HepG2 (cell line): ENCODE results near the gene ARHGAP19. TPM values are rescaled to one million over a fixed set of nuclear protein-coding genes. Genes with fewer than 3 reads are reported as not detected.
A peak's percentile ranks its signal among the peaks of the same experiment; 100 is the strongest.

Experiments
- ARID3A ChIP-seq: IDR thresholded peaks from 2 replicates; pipeline ENCODE4 v1.6.1; 2012; ENCODE audit warnings: low read depth, low read length, improper control_type of control experiment
- ATF7 ChIP-seq, 2 experiments: fragments of 450-650 bp in 1 of 2; sonication (generic) in 1 of 2; formaldehyde crosslinking in 1 of 2; IDR thresholded peaks; 2 replicates each; pipeline versions ENCODE4 v1.4.0 to v1.6.1; 2016 to 2020; ENCODE audit warnings: antibody characterized with exemption in 1 of 2, mild to moderate bottlenecking in 1 of 2, missing genetic modification reagents in 1 of 2
- DRAP1 ChIP-seq: IDR thresholded peaks from 2 replicates; pipeline ENCODE4 v1.6.1; 2016; ENCODE audit warnings: missing genetic modification reagents, missing compliant biosample characterization
- ISX ChIP-seq: sonication (generic); formaldehyde crosslinking; conservative IDR thresholded peaks from 2 replicates; pipeline ENCODE4 v1.5.0; 2020; ENCODE audit warnings: missing genetic modification reagents
- KDM5A ChIP-seq: fragments of 200-600 bp; sonication (generic); IDR thresholded peaks from 2 replicates; pipeline ENCODE4 v1.7.0; 2018; ENCODE audit warnings: antibody characterized with exemption, mild to moderate bottlenecking, low read length, borderline replicate concordance
- KLF13 ChIP-seq: sonication (generic); formaldehyde crosslinking; IDR thresholded peaks from 2 replicates; pipeline ENCODE4 v1.4.0; 2020; ENCODE audit warnings: mild to moderate bottlenecking, missing genetic modification reagents
- MTA3 ChIP-seq: sonication (generic); formaldehyde crosslinking; IDR thresholded peaks from 2 replicates; pipeline ENCODE4 v1.4.0; 2020; ENCODE audit warnings: missing genetic modification reagents
- NR2F2 ChIP-seq: IDR thresholded peaks from 2 replicates; pipeline ENCODE4 v1.6.1; 2012; ENCODE audit warnings: low read depth, inconsistent platforms, borderline replicate concordance
- PPARG ChIP-seq: conservative IDR thresholded peaks from 2 replicates; pipeline ENCODE4 v1.6.1; 2016; ENCODE audit warnings: missing biosample characterization, missing genetic modification reagents
- SALL1 ChIP-seq: sonication (generic); formaldehyde crosslinking; IDR thresholded peaks from 2 replicates; pipeline ENCODE4 v1.8.0; 2022; ENCODE audit warnings: mild to moderate bottlenecking, missing genetic modification reagents
- SIN3B ChIP-seq: fragments of 150-350 bp; IDR thresholded peaks from 2 replicates; pipeline ENCODE4 v1.6.1; 2014; ENCODE audit warnings: low read length
- SRY ChIP-seq: sonication (generic); formaldehyde crosslinking; IDR thresholded peaks from 2 replicates; pipeline ENCODE4 v1.8.0; 2022; ENCODE audit warnings: mild to moderate bottlenecking, missing genetic modification reagents
- TEAD3 ChIP-seq: optimal IDR thresholded peaks from 2 replicates; pipeline ENCODE3; 2016; ENCODE audit warnings: borderline replicate concordance
- TRIM24 ChIP-seq: sonication (generic); formaldehyde crosslinking; IDR thresholded peaks from 2 replicates; pipeline ENCODE4 v1.8.0; 2022; ENCODE audit warnings: mild to moderate bottlenecking, missing genetic modification reagents
- ZBTB34 ChIP-seq: sonication (generic); formaldehyde crosslinking; IDR thresholded peaks from 2 replicates; pipeline ENCODE4 v1.8.0; 2022; ENCODE audit warnings: mild to moderate bottlenecking, missing genetic modification reagents
- ZBTB42 ChIP-seq: sonication (generic); formaldehyde crosslinking; IDR thresholded peaks from 2 replicates; pipeline ENCODE4 v1.5.0; 2020; ENCODE audit warnings: mild to moderate bottlenecking, missing genetic modification reagents
- ZNF503 ChIP-seq: sonication (generic); formaldehyde crosslinking; IDR thresholded peaks from 2 replicates; pipeline ENCODE4 v1.4.0; 2020; ENCODE audit warnings: missing genetic modification reagents
- ZNF552 ChIP-seq: sonication (generic); formaldehyde crosslinking; IDR thresholded peaks from 2 replicates; pipeline ENCODE4 v1.9.0; 2022; ENCODE audit warnings: missing genetic modification reagents, mild to moderate bottlenecking, borderline replicate concordance
- ZNF574 ChIP-seq: sonication (generic); formaldehyde crosslinking; IDR thresholded peaks from 2 replicates; pipeline ENCODE4 v1.4.0; 2020; ENCODE audit warnings: missing genetic modification reagents
- ZNF670 ChIP-seq: sonication (generic); formaldehyde crosslinking; IDR thresholded peaks from 2 replicates; pipeline ENCODE4 v1.8.0; 2022; ENCODE audit warnings: mild to moderate bottlenecking, missing genetic modification reagents, borderline replicate concordance
- ZSCAN20 ChIP-seq: sonication (generic); formaldehyde crosslinking; IDR thresholded peaks from 2 replicates; pipeline ENCODE4 v1.4.0; 2020; ENCODE audit warnings: missing genetic modification reagents, mild to moderate bottlenecking, borderline replicate concordance
- polyA plus RNA-seq, 8 experiments: library from polyadenylated mRNA; depleted of rRNA in 3 of 8; stranded (reverse) in 7 of 8; unstranded in 1 of 8; fragments of >200 nt; fragmentation: Illumina TruSeq in 4 of 8; extraction: Trizol in 4 of 8; gene quantifications; 2 replicates each; pipeline versions ENCODE4 v1.2.1 to v1.2.3, GENCODE V29; 2011 to 2016; ENCODE audit warnings: low read depth in 4 of 8, missing spikeins in 1 of 8, mixed read lengths in 1 of 8; ENCODE audit not compliant: insufficient read depth in 1 of 8
- total RNA-seq, 5 experiments: library from RNA; depleted of rRNA; stranded (reverse); fragments of >200 nt; fragmentation: Illumina TruSeq; extraction: Trizol; gene quantifications; 2 replicates each; pipeline ENCODE4 v1.2.3, GENCODE V29; 2016; ENCODE audit warnings: low read depth in 1 of 5

Gene ARHGAP19
- total and polyA plus RNA-seq, 2 of the 13 experiments (the other 11 are each of a cell fraction or from before 2014, with no cell fraction given): 7.6 to 10.0 TPM

GRCh38 chr10:97334370-97335175 is 42.1 kb upstream of the ARHGAP19 start, which contains the start of gene FRAT2 (continued):
- TF ChIP-seq SIN3B (no peak), TEAD3 (CRISPR knock-in tag) (peak; percentile 42), SRY (CRISPR knock-in tag) (peak; percentile 68; the same call in 1 of the 2 replicates), DRAP1 (peak; percentile 85), ZBTB42 (CRISPR knock-in tag) (no peak), KDM5A (no peak), ZNF574 (CRISPR knock-in tag) (peak; percentile 72), ARID3A (no peak), NR2F2 (peak; percentile 38; the same call in 1 of the 2 replicates), ZNF670 (CRISPR knock-in tag) (no peak), ZBTB34 (peak; percentile 63), TRIM24 (CRISPR knock-in tag) (no peak), ATF7 (IDR thresholded peaks at IDR 0.05) (peak; percentile 85), ATF7 (CRISPR knock-in tag; IDR thresholded peaks at IDR 0.05) (peak; percentile 88), KLF13 (CRISPR knock-in tag) (0 out of 2 replicates have a peak, but pooled peaks have one; percentile 52), MTA3 (CRISPR knock-in tag) (no peak), SALL1 (CRISPR knock-in tag) (peak; percentile 78), ZSCAN20 (CRISPR knock-in tag) (0 out of 2 replicates have a peak, but pooled peaks have one; percentile 32), ZNF552 (CRISPR knock-in tag) (0 out of 2 replicates have a peak, but pooled peaks have one; percentile 49), ZNF503 (CRISPR knock-in tag) (peak; percentile 40; the same call in 1 of the 2 replicates), ISX (no peak), PPARG (CRISPR knock-in tag) (peak; percentile 63)
